HepG2 (cell line): ENCODE measurements around the gene ASB16. TPM values are rescaled to one million over a fixed set of nuclear protein-coding genes. Genes with fewer than 3 reads are reported as not detected.

ENCODE experiments used
- CBFB ChIP-seq: sonication (generic); formaldehyde crosslinking; IDR thresholded peaks from 2 replicates; pipeline ENCODE4 v1.4.0; 2020; ENCODE audit warnings: missing genetic modification reagents
- CHD4 ChIP-seq: fragments of 200-600 bp; sonication (generic); IDR thresholded peaks from 2 replicates; pipeline ENCODE4 v1.7.0; 2017; ENCODE audit warnings: mild to moderate bottlenecking, low read length, borderline replicate concordance
- DMAP1 ChIP-seq: IDR thresholded peaks from 2 replicates; pipeline ENCODE4 v1.6.1; 2016
- EHMT2 ChIP-seq: fragments of 200-600 bp; sonication (generic); IDR thresholded peaks from 2 replicates; pipeline ENCODE4 v1.7.0; 2017; ENCODE audit warnings: antibody characterized with exemption, low read depth, low read length, borderline replicate concordance
- HNRNPK ChIP-seq: fragments of 200-400 bp; formaldehyde crosslinking; IDR thresholded peaks from 2 replicates; pipeline ENCODE4 v1.6.1; 2018; ENCODE audit warnings: low read length, low read depth, moderate library complexity, mild to moderate bottlenecking; ENCODE audit not compliant: poor library complexity, severe bottlenecking
- HOXA3 ChIP-seq: sonication (generic); formaldehyde crosslinking; IDR thresholded peaks from 2 replicates; pipeline ENCODE4 v1.5.0; 2020; ENCODE audit warnings: missing genetic modification reagents
- HOXA7 ChIP-seq: sonication (generic); formaldehyde crosslinking; IDR thresholded peaks from 2 replicates; pipeline ENCODE4 v1.8.1; 2022; ENCODE audit warnings: mild to moderate bottlenecking, missing genetic modification reagents, moderate library complexity
- MEIS1 ChIP-seq: sonication (generic); formaldehyde crosslinking; IDR thresholded peaks from 2 replicates; pipeline ENCODE4 v1.9.0; 2021; ENCODE audit warnings: mild to moderate bottlenecking, missing genetic modification reagents, moderate library complexity, borderline replicate concordance
- MNT ChIP-seq: fragments of 450-650 bp; IDR thresholded peaks from 2 replicates; pipeline ENCODE4 v1.6.1; 2016
- NFATC3 ChIP-seq: sonication (generic); formaldehyde crosslinking; IDR thresholded peaks from 2 replicates; pipeline ENCODE4 v1.5.1; 2020; ENCODE audit warnings: mild to moderate bottlenecking, missing genetic modification reagents
- RCOR2 ChIP-seq: IDR thresholded peaks from 2 replicates; pipeline ENCODE4 v1.6.1; 2016; ENCODE audit warnings: missing biosample characterization, missing genetic modification reagents
- RERE ChIP-seq: IDR thresholded peaks from 2 replicates; pipeline ENCODE4 v1.6.1; 2016; ENCODE audit warnings: low read depth, missing genetic modification reagents, missing compliant biosample characterization
- RFXANK ChIP-seq: IDR thresholded peaks from 2 replicates; pipeline ENCODE4 v1.6.1; 2016
- ZBTB20 ChIP-seq: sonication (generic); formaldehyde crosslinking; IDR thresholded peaks from 2 replicates; pipeline ENCODE4 v1.8.1; 2023; ENCODE audit warnings: missing genetic modification reagents, low read depth, mild to moderate bottlenecking, borderline replicate concordance
- ZBTB3 ChIP-seq: sonication (generic); formaldehyde crosslinking; IDR thresholded peaks from 2 replicates; pipeline ENCODE4 v1.4.0; 2020; ENCODE audit warnings: low read depth, mild to moderate bottlenecking, moderate library complexity, missing genetic modification reagents, borderline replicate concordance
- ZFP37 ChIP-seq: sonication (generic); formaldehyde crosslinking; IDR thresholded peaks from 2 replicates; pipeline ENCODE4 v1.4.0; 2020; ENCODE audit warnings: missing genetic modification reagents, borderline replicate concordance
- ZFX ChIP-seq: sonication (generic); formaldehyde crosslinking; IDR thresholded peaks from 2 replicates; pipeline ENCODE4 v1.4.0; 2020; ENCODE audit warnings: mild to moderate bottlenecking, low read depth, missing genetic modification reagents, moderate library complexity
- ZNF510 ChIP-seq: sonication (generic); formaldehyde crosslinking; IDR thresholded peaks from 2 replicates; pipeline ENCODE4 v1.4.0; 2020; ENCODE audit warnings: low read depth, mild to moderate bottlenecking, missing genetic modification reagents
- ZNF629 ChIP-seq: sonication (generic); formaldehyde crosslinking; conservative IDR thresholded peaks from 2 replicates; pipeline ENCODE4 v1.5.0; 2020; ENCODE audit warnings: missing genetic modification reagents
- ZNF749 ChIP-seq: sonication (generic); formaldehyde crosslinking; IDR thresholded peaks from 2 replicates; pipeline ENCODE4 v1.8.0; 2022; ENCODE audit warnings: mild to moderate bottlenecking, missing genetic modification reagents, moderate library complexity, borderline replicate concordance
- polyA plus RNA-seq, 8 experiments: library from polyadenylated mRNA; depleted of rRNA in 3 of 8; stranded (reverse) in 7 of 8; unstranded in 1 of 8; fragments of >200 nt; fragmentation: Illumina TruSeq in 4 of 8; extraction: Trizol in 4 of 8; gene quantifications; 2 replicates each; pipeline versions ENCODE4 v1.2.1 to v1.2.3, GENCODE V29; 2011 to 2016; ENCODE audit warnings: low read depth in 4 of 8, missing spikeins in 1 of 8, mixed read lengths in 1 of 8; ENCODE audit not compliant: insufficient read depth in 1 of 8
- total RNA-seq, 5 experiments: library from RNA; depleted of rRNA; stranded (reverse); fragments of >200 nt; fragmentation: Illumina TruSeq; extraction: Trizol; gene quantifications; 2 replicates each; pipeline ENCODE4 v1.2.3, GENCODE V29; 2016; ENCODE audit warnings: low read depth in 1 of 5
- TF ChIP-seq, protein P1 (sequence below): sonication (generic); formaldehyde crosslinking; IDR thresholded peaks from 2 replicates; pipeline ENCODE4 v1.9.0; 2021; ENCODE audit warnings: missing genetic modification reagents, mild to moderate bottlenecking, borderline replicate concordance

ASB16 gene
- total and polyA plus RNA-seq, 2 of the 13 experiments (the other 11 are each of a cell fraction or from before 2014, with no cell fraction given): 0.07 TPM; not detected in 1

- no peak for TF ChIP-seq ZFP37 (CRISPR knock-in tag)
- no peak for TF ChIP-seq CBFB (CRISPR knock-in tag)
- TF ChIP-seq RFXANK (CRISPR knock-in tag): no peak
- no peak for TF ChIP-seq ZBTB3 (CRISPR knock-in tag)
- no peak for TF ChIP-seq MNT
- TF ChIP-seq CHD4: no peak
- TF ChIP-seq HNRNPK: no peak
- TF ChIP-seq HOXA7 (CRISPR knock-in tag): no peak
- no peak for TF ChIP-seq DMAP1 (CRISPR knock-in tag)
- TF ChIP-seq NFATC3 (CRISPR knock-in tag): no peak
- TF ChIP-seq ZFX: 0 out of 2 replicates have a peak, but pooled peaks have one; percentile 20
- TF ChIP-seq ZNF749 (CRISPR knock-in tag): no peak
- no peak for TF ChIP-seq HOXA3
- TF ChIP-seq EHMT2: no peak
- no peak for TF ChIP-seq MEIS1 (CRISPR knock-in tag)
- no peak for TF ChIP-seq ZNF629
- TF ChIP-seq ZBTB20 (CRISPR knock-in tag): no peak
- no peak; the same call in 1 of the 2 replicates for TF ChIP-seq ZNF510 (CRISPR knock-in tag)
- TF ChIP-seq, protein P1, sequence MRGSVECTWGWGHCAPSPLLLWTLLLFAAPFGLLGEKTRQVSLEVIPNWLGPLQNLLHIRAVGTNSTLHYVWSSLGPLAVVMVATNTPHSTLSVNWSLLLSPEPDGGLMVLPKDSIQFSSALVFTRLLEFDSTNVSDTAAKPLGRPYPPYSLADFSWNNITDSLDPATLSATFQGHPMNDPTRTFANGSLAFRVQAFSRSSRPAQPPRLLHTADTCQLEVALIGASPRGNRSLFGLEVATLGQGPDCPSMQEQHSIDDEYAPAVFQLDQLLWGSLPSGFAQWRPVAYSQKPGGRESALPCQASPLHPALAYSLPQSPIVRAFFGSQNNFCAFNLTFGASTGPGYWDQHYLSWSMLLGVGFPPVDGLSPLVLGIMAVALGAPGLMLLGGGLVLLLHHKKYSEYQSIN (CRISPR knock-in tag): no peak
- no peak for TF ChIP-seq RCOR2 (CRISPR knock-in tag)
- no peak for TF ChIP-seq RERE (CRISPR knock-in tag)
These were observed 50.8 kb downstream of the ASB16 start (continued) for GRCh38 chr17:44221084-44221861.
